BE2C (cell line): ENCODE data around the gene UCN2.

Experiments used
- DNase-seq: peaks from one replicate; pipeline ENCODE4 v3.0.0-alpha.2; 2020
- H3K27me3 ChIP-seq: fragments of 250-450 bp; sonication (Bioruptor Pico); 2 replicates; pipeline ENCODE4 v1.5.1; 2020; ENCODE audit warnings: mild to moderate bottlenecking
- H3K36me3 ChIP-seq: fragments of 250-450 bp; sonication (Bioruptor Pico); 2 replicates; pipeline ENCODE4 v1.5.1; 2020; ENCODE audit warnings: mild to moderate bottlenecking
- H3K4me1 ChIP-seq: fragments of 250-450 bp; sonication (Bioruptor Pico); 2 replicates; pipeline ENCODE4 v1.5.1; 2020
- H3K4me3 ChIP-seq: 2 replicates; pipeline ENCODE4 v1.5.1; 2011; ENCODE audit warnings: low read depth, low read length
- H3K9me3 ChIP-seq: fragments of 250-450 bp; sonication (Bioruptor Pico); 2 replicates; pipeline ENCODE4 v1.5.1; 2020
- CTCF ChIP-seq: IDR thresholded peaks from 2 replicates; pipeline ENCODE4 v1.5.1; 2012; ENCODE audit warnings: mild to moderate bottlenecking, low read depth, low read length

UCN2 gene

GRCh38 chr3:48548729-48549705, 14.6 kb downstream of the UCN2 start:
- Histone ChIP-seq H3K36me3 (no peaks in the 10 kb centered on the region), H3K27me3 (no peaks in the 10 kb centered on the region), H3K9me3 (no peaks in the 10 kb centered on the region), H3K4me1 (no peaks in the 10 kb centered on the region), H3K4me3 (no peak overlapping the region)
- peak; percentile 83 for TF ChIP-seq CTCF
- DNase-seq: peak; percentile 79

DNA sequence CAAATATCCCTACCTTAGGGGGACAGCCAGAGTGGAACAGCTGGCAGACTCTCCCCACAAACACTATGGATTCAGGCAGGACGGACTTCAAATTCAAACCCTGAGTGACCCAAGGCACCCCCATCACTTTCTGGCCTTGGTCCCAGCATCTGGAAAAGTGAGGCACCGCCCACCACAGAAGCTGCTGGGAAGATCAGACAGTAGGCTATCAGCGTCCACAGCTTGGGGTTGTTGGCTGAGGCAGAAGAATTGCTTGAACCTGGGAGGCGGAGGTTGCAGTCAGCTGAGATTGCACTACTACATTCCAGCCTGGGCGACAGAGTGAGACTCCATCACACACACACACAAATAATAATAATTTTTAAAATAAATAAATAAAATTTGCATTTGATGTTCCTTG, 15.5 kb downstream of the UCN2 start:
- no peak for DNase-seq
- Histone ChIP-seq H3K4me1 (no peaks in the 10 kb centered on the region; the same call in 1 of the 2 replicates), H3K4me3 (no peak overlapping the region), H3K36me3 (no peaks in the 10 kb centered on the region), H3K27me3 (no peaks in the 10 kb centered on the region), H3K9me3 (no peaks in the 10 kb centered on the region)
- TF ChIP-seq CTCF: no peak

GRCh38 chr3:48546203-48546829, 17.3 kb downstream of the UCN2 start:
- Histone ChIP-seq H3K4me3 (no peak overlapping the region), H3K36me3 (no peaks in the 10 kb centered on the region), H3K27me3 (no peaks in the 10 kb centered on the region), H3K4me1 (no peaks in the 10 kb centered on the region; the same call in 1 of the 2 replicates), H3K9me3 (no peaks in the 10 kb centered on the region)
- TF ChIP-seq CTCF: no peak
- DNase-seq: no peak

DNA sequence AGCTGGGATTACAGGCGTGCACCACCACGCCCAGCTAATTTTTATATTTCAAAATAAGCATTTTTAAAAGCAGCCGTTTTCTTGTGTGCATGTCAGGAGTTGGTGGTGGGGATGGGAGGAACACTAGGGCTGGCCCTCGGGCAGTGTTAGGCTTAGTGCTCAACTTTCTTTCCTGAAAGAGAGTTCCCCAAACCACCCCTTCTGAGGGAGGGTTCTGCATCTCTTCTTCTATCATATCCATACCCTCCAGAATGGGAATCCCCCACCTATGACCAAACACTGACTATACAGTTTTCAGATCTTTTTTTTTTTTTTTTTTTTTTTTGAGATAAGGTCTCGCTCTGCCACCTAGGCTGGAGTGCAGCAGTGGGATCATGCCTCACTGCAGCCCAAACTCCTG, 19.4 kb downstream of the UCN2 start:
- no peak for TF ChIP-seq CTCF
- no peaks in the 10 kb centered on the region for H3K27me3 ChIP-seq
- no peaks in the 10 kb centered on the region for H3K36me3 ChIP-seq

DNA sequence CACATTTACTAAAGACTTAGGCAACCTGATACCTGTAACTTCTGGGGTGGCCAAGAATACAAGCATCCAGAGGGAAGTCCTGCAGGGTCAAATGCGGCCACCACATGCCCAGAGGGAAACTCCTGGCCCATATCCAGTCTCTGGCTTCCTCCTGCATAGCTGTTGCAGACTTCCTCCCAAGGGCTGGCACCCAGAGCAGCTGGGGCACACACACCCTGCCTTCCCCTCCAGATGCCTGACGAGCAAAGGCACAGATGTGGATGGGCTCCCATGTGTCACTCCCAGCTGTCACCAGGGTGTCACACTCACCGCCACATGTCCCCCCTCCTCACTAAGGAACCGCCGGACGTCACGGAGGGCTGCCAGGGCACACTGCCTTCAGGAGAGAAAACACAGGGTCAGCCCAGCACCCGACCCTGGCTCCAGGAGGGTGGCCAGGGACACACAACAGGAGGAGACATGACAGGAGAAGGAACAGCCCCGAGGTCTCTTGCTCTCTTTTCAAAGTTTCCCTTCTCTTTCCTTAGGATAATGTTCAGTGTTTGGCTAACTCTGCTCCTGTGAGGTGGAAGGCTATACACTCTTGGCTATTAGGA, 20.2 kb downstream of the UCN2 start:
- TF ChIP-seq CTCF: no peak
- Histone ChIP-seq H3K4me3 (no peak overlapping the region), H3K4me1 (no peaks in the 10 kb centered on the region; the same call in 1 of the 2 replicates), H3K36me3 (no peaks in the 10 kb centered on the region), H3K9me3 (no peaks in the 10 kb centered on the region), H3K27me3 (no peaks in the 10 kb centered on the region)
- peak; percentile 56 for DNase-seq

More for the DNA sequence above, 19.4 kb downstream of the UCN2 start:
- Histone ChIP-seq H3K9me3 (no peaks in the 10 kb centered on the region), H3K4me3 (no peak overlapping the region), H3K4me1 (no peaks in the 10 kb centered on the region; the same call in 1 of the 2 replicates)
- no peak for DNase-seq
